Measurements from ENCODE around the gene RLF.

GRCh38 chr1:40241362-40241761 is 80.2 kb downstream of the RLF start:
- TF ChIP-seq, protein P1, sequence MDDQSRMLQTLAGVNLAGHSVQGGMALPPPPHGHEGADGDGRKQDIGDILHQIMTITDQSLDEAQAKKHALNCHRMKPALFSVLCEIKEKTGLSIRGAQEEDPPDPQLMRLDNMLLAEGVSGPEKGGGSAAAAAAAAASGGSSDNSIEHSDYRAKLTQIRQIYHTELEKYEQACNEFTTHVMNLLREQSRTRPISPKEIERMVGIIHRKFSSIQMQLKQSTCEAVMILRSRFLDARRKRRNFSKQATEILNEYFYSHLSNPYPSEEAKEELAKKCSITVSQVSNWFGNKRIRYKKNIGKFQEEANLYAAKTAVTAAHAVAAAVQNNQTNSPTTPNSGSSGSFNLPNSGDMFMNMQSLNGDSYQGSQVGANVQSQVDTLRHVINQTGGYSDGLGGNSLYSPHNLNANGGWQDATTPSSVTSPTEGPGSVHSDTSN (IDR thresholded peaks at IDR 0.05) = no peak
- TF ChIP-seq RCOR1 (IDR thresholded peaks at IDR 0.05; ENCODE audit: low read depth, low read length) (no peak), RAD21 (conservative IDR thresholded peaks at IDR 0.05 in 1 of 2, IDR thresholded peaks at IDR 0.05 in 1 of 2) (no peak), MYC (IDR thresholded peaks at IDR 0.05; ENCODE audit: borderline replicate concordance, low read length) (no peak), REST (IDR thresholded peaks at IDR 0.05) (no peak), HMGXB4 (CRISPR knock-in tag; IDR thresholded peaks at IDR 0.05; ENCODE audit: borderline replicate concordance) (no peak), CTCF (IDR thresholded peaks at IDR 0.05) (no peak), ZFP36 (IDR thresholded peaks at IDR 0.05; ENCODE audit: borderline replicate concordance, partially characterized antibody) (no peak), POLR2A (IDR thresholded peaks at IDR 0.05; ENCODE audit: low read length) (no peak), CBX8 (IDR thresholded peaks at IDR 0.05) (no peak), POLR2AphosphoS2 (conservative IDR thresholded peaks at IDR 0.05; ENCODE audit: low read length) (no peak), HOXA7 (CRISPR knock-in tag; IDR thresholded peaks at IDR 0.05) (no peak), SMC3 (IDR thresholded peaks at IDR 0.05) (no peak)
- TF ChIP-seq, protein P2, sequence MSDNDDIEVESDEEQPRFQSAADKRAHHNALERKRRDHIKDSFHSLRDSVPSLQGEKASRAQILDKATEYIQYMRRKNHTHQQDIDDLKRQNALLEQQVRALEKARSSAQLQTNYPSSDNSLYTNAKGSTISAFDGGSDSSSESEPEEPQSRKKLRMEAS (IDR thresholded peaks at IDR 0.05) = no peak
